Bronchial epithelial cell (primary cell): ENCODE results near the gene B3GLCT. TPM values are rescaled to one million over a fixed set of nuclear protein-coding genes. Genes with fewer than 3 reads are reported as not detected.

Experiments
- DNase-seq: peaks from one replicate; pipeline ENCODE4 v3.0.0-alpha.2; 2010; ENCODE audit warnings: low read depth
- FAIRE-seq: peaks from 2 replicates; lab custom pipeline; 2011; peaks lifted over from hg19 to GRCh38; lab: Jason Lieb, UNC
- H3K27me3 ChIP-seq: 2 replicates; pipeline ENCODE4 v1.5.1; 2011; ENCODE audit warnings: low read length; ENCODE audit not compliant: control insufficient read depth, insufficient read depth
- H3K36me3 ChIP-seq: 2 replicates; pipeline ENCODE4 v1.5.1; 2011; ENCODE audit warnings: low read length; ENCODE audit not compliant: control insufficient read depth, insufficient read depth
- H3K4me3 ChIP-seq: 2 replicates; pipeline ENCODE4 v1.5.1; 2011; ENCODE audit warnings: mild to moderate bottlenecking, low read depth, low read length, control low read depth
- CTCF ChIP-seq: IDR thresholded peaks from 2 replicates; pipeline ENCODE4 v1.5.1; 2011; ENCODE audit warnings: mild to moderate bottlenecking, moderate library complexity, low read length, control low read depth, inconsistent platforms; ENCODE audit not compliant: insufficient read depth, severe bottlenecking
- total RNA-seq: library from RNA; depleted of rRNA; stranded (reverse); fragments of >200 nt; gene quantifications from 2 replicates; pipeline ENCODE4 v1.2.1, GENCODE V29; 2014

B3GLCT gene
- total RNA-seq, 1 donor from 2014 or later: 3.9 TPM

- DNase-seq: no peak
- H3K36me3 ChIP-seq: no peaks in the 10 kb centered on the region
- no peak for FAIRE-seq
These were observed 165.9 kb downstream of the B3GLCT start for GRCh38 chr13:31365630-31366029.

DNA sequence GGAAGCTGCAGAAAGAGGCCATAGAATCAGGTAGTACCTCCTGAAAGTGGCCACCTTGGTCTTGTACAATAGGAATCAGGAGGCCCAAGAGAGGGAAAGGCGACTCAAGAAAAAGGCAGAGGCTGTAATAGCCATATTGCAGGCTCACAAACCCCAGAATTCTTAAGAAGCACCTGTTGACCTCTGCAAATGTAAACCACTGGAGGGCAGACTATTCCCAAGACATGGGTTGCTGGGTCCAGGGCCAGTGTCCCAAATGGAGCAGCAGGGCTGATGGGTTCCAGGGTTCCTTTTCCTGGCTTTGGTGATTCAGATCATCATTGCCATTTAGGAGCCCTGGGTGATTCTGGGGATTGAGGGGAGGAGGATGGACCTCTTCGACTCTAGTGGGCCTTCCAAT lies 167.6 kb downstream of the B3GLCT start:
- TF ChIP-seq CTCF: no peak
- DNase-seq: no peak
- no peak overlapping the region for H3K4me3 ChIP-seq
- H3K36me3 ChIP-seq: no peaks in the 10 kb centered on the region
- no peaks in the 10 kb centered on the region for H3K27me3 ChIP-seq
- FAIRE-seq: no peak

More at GRCh38 chr13:31365630-31366029, 165.9 kb downstream of the B3GLCT start:
- Histone ChIP-seq H3K4me3 (no peak overlapping the region), H3K27me3 (no peaks in the 10 kb centered on the region)
- TF ChIP-seq CTCF: no peak

GRCh38 chr13:31369213-31369612 lies 169.4 kb downstream of the B3GLCT start:
- TF ChIP-seq CTCF: no peak
- Histone ChIP-seq H3K27me3 (no peaks in the 10 kb centered on the region), H3K36me3 (no peaks in the 10 kb centered on the region), H3K4me3 (no peak overlapping the region)
- DNase-seq (no peak), FAIRE-seq (no peak)

DNA sequence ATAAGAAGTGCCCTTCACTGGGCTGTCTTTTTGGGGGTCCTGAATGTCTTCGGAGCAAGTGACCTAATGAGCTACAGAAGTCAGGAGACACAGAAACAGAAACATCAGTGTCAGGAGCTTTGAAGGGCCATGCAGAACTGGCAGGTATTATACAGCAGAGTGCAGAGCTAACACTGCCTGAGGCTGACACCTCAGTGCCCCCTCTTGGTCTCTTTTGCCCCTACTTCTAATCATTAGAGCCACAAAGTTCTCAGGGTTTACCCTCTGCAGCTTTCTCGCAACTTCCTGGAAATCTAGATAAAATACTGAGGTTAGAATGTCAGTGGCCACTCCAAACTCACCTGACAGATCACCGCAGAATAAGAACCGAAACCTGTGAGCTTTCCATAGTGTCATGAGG lies 172.7 kb downstream of the B3GLCT start:
- TF ChIP-seq CTCF: no peak
- Histone ChIP-seq H3K36me3 (no peaks in the 10 kb centered on the region), H3K4me3 (no peak overlapping the region), H3K27me3 (no peaks in the 10 kb centered on the region)
- DNase-seq (no peak), FAIRE-seq (no peak)

GRCh38 chr13:31374682-31375081 lies 174.9 kb downstream of the B3GLCT start:
- DNase-seq: no peak
- H3K27me3 ChIP-seq: no peaks in the 10 kb centered on the region
- TF ChIP-seq CTCF: no peak
- FAIRE-seq: no peak
- no peak overlapping the region for H3K4me3 ChIP-seq
- no peaks in the 10 kb centered on the region for H3K36me3 ChIP-seq

GRCh38 chr13:31377946-31378345 lies 178.2 kb downstream of the B3GLCT start:
- no peaks in the 10 kb centered on the region for H3K27me3 ChIP-seq
- peak; percentile 43 for FAIRE-seq
- no peaks in the 10 kb centered on the region for H3K36me3 ChIP-seq
- peak; percentile 66 for DNase-seq
- TF ChIP-seq CTCF: no peak
- H3K4me3 ChIP-seq: no peak overlapping the region
